HEK293 (cell line): Measurements from ENCODE around the gene TRIM24.

Source experiments
- CTCF ChIA-PET: fragments of 350-600 bp; formaldehyde crosslinking; extraction: SDS; loops from one replicate; lab custom pipeline; 2021; ENCODE audit warnings: antibody characterized with exemption; lab: Yijun Ruan, JAX
- POLR2A ChIA-PET: fragments of 300-600 bp; formaldehyde crosslinking; extraction: SDS; loops from one replicate; lab custom pipeline; 2020; ENCODE audit warnings: antibody characterized with exemption, inconsistent platforms; lab: Yijun Ruan, JAX
- H3K27ac ChIP-seq: fragments of 200-500 bp; sonication (Bioruptor generic); 2 replicates; pipeline ENCODE4 v1.5.1; 2014; ENCODE audit warnings: low read depth, low read length, control low read depth, inconsistent platforms; ENCODE audit errors: extremely low read depth
- H3K36me3 ChIP-seq, 2 experiments: fragments of 200-500 bp in 1 of 2; sonication (Bioruptor generic) in 1 of 2; 1 replicate in 1 of 2; 2 replicates in 1 of 2; pipeline ENCODE4 v1.5.1; 2014 to 2017; ENCODE audit warnings: inconsistent platforms in 2 of 2, low read length in 2 of 2; ENCODE audit not compliant: control insufficient read depth in 2 of 2, insufficient read depth in 1 of 2
- H3K4me1 ChIP-seq: fragments of 200-500 bp; sonication (Bioruptor generic); 2 replicates; pipeline ENCODE4 v1.5.1; 2014; ENCODE audit warnings: mild to moderate bottlenecking, low read length, inconsistent platforms; ENCODE audit not compliant: control insufficient read depth, insufficient read depth
- H3K4me3 ChIP-seq: 2 replicates; pipeline ENCODE4 v1.5.1; 2011; ENCODE audit warnings: low read depth, mild to moderate bottlenecking, control low read depth, low read length, moderate library complexity
- H3K9me3 ChIP-seq: fragments of 200-500 bp; sonication (Bioruptor generic); 2 replicates; pipeline ENCODE4 v1.5.1; 2014; ENCODE audit warnings: low read depth, low read length, inconsistent platforms; ENCODE audit not compliant: control insufficient read depth, insufficient read depth
- BCL11A ChIP-seq: fragments of 450-650 bp; formaldehyde crosslinking; IDR thresholded peaks from 2 replicates; pipeline ENCODE4 v1.5.1; 2016; ENCODE audit warnings: low read depth, missing biosample characterization, missing genetic modification characterization
- KLF7 ChIP-seq: fragments of 450-650 bp; formaldehyde crosslinking; IDR thresholded peaks from 2 replicates; pipeline ENCODE4 v1.5.1; 2016; ENCODE audit warnings: missing biosample characterization, missing genetic modification characterization, borderline replicate concordance
- KLF9 ChIP-seq: fragments of 450-650 bp; formaldehyde crosslinking; IDR thresholded peaks from 2 replicates; pipeline ENCODE4 v1.5.1; 2016; ENCODE audit warnings: missing biosample characterization, missing genetic modification characterization, low read depth
- MYNN ChIP-seq: fragments of 450-650 bp; formaldehyde crosslinking; IDR thresholded peaks from 2 replicates; pipeline ENCODE4 v1.5.1; 2016; ENCODE audit warnings: missing biosample characterization, missing genetic modification characterization, borderline replicate concordance
- SCRT1 ChIP-seq: fragments of 450-650 bp; formaldehyde crosslinking; IDR thresholded peaks from 2 replicates; pipeline ENCODE4 v1.5.1; 2016; ENCODE audit warnings: missing biosample characterization, missing genetic modification characterization, borderline replicate concordance
- SP2 ChIP-seq: fragments of 450-650 bp; formaldehyde crosslinking; IDR thresholded peaks from 2 replicates; pipeline ENCODE4 v1.5.1; 2016; ENCODE audit warnings: missing biosample characterization, missing genetic modification characterization
- ZEB2 ChIP-seq: fragments of 450-650 bp; formaldehyde crosslinking; IDR thresholded peaks from 2 replicates; pipeline ENCODE4 v1.5.1; 2016; ENCODE audit warnings: missing biosample characterization, missing genetic modification characterization
- ZIC2 ChIP-seq: fragments of 450-650 bp; formaldehyde crosslinking; IDR thresholded peaks from 2 replicates; pipeline ENCODE4 v1.5.1; 2016; ENCODE audit warnings: missing biosample characterization, missing genetic modification characterization
- ZNF155 ChIP-seq: fragments of 450-650 bp; formaldehyde crosslinking; IDR thresholded peaks from 2 replicates; pipeline ENCODE4 v1.5.1; 2016; ENCODE audit warnings: missing biosample characterization, missing genetic modification characterization
- ZNF221 ChIP-seq: fragments of 450-650 bp; formaldehyde crosslinking; IDR thresholded peaks from 2 replicates; pipeline ENCODE4 v1.5.1; 2017; ENCODE audit warnings: missing biosample characterization, missing genetic modification characterization, borderline replicate concordance
- ZNF426 ChIP-seq: fragments of 450-650 bp; formaldehyde crosslinking; IDR thresholded peaks from 2 replicates; pipeline ENCODE4 v1.5.1; 2017; ENCODE audit warnings: missing biosample characterization, missing genetic modification characterization, mild to moderate bottlenecking, inconsistent platforms, moderate library complexity
- ZNF521 ChIP-seq: fragments of 450-650 bp; formaldehyde crosslinking; IDR thresholded peaks from 2 replicates; pipeline ENCODE4 v1.5.1; 2017; ENCODE audit warnings: missing biosample characterization, mild to moderate bottlenecking, missing genetic modification characterization
- ZNF571 ChIP-seq: fragments of 450-650 bp; formaldehyde crosslinking; IDR thresholded peaks from 2 replicates; pipeline ENCODE4 v1.5.0; 2017; ENCODE audit warnings: missing biosample characterization, missing genetic modification characterization
- ZNF747 ChIP-seq: fragments of 450-650 bp; formaldehyde crosslinking; IDR thresholded peaks from 2 replicates; pipeline ENCODE4 v1.5.1; 2016; ENCODE audit warnings: missing biosample characterization, missing genetic modification characterization
- ZNF768 ChIP-seq: fragments of 450-650 bp; formaldehyde crosslinking; IDR thresholded peaks from 2 replicates; pipeline ENCODE4 v1.5.1; 2018; ENCODE audit warnings: missing biosample characterization, mild to moderate bottlenecking, missing genetic modification characterization
- TF ChIP-seq, protein P1 (sequence below): IDR thresholded peaks from 2 replicates; pipeline ENCODE4 v1.6.1; 2011; ENCODE audit warnings: mild to moderate bottlenecking, low read depth, low read length, borderline replicate concordance
- TF ChIP-seq, protein P2 (sequence below): fragments of 450-650 bp; formaldehyde crosslinking; IDR thresholded peaks from 2 replicates; pipeline ENCODE4; 2016; ENCODE audit warnings: missing biosample characterization, missing genetic modification characterization
- TF ChIP-seq, protein P3 (sequence below): fragments of 450-650 bp; formaldehyde crosslinking; IDR thresholded peaks from 2 replicates; pipeline ENCODE4 v1.5.1; 2016; ENCODE audit warnings: missing biosample characterization, missing genetic modification characterization
- TF ChIP-seq, protein P4 (sequence below): fragments of 450-650 bp; formaldehyde crosslinking; IDR thresholded peaks from 2 replicates; pipeline ENCODE4 v1.5.1; 2017; ENCODE audit warnings: missing biosample characterization, missing genetic modification characterization
- TF ChIP-seq, protein P5 (sequence below): fragments of 450-650 bp; formaldehyde crosslinking; IDR thresholded peaks from 2 replicates; pipeline ENCODE4 v1.5.1; 2016; ENCODE audit warnings: missing biosample characterization, missing genetic modification characterization
- TF ChIP-seq, protein P6 (sequence below): fragments of 450-650 bp; formaldehyde crosslinking; IDR thresholded peaks from 2 replicates; pipeline ENCODE4 v1.5.1; 2016; ENCODE audit warnings: missing biosample characterization, missing genetic modification characterization
- TF ChIP-seq, protein P7 (sequence below): fragments of 450-650 bp; formaldehyde crosslinking; IDR thresholded peaks from 2 replicates; pipeline ENCODE4 v1.5.0; 2017; ENCODE audit warnings: missing biosample characterization, missing genetic modification characterization, borderline replicate concordance
- TF ChIP-seq, protein P8 (sequence below): fragments of 450-650 bp; formaldehyde crosslinking; IDR thresholded peaks from 2 replicates; pipeline ENCODE4 v1.5.1; 2016; ENCODE audit warnings: missing biosample characterization, missing genetic modification characterization

The TRIM24 gene

DNA sequence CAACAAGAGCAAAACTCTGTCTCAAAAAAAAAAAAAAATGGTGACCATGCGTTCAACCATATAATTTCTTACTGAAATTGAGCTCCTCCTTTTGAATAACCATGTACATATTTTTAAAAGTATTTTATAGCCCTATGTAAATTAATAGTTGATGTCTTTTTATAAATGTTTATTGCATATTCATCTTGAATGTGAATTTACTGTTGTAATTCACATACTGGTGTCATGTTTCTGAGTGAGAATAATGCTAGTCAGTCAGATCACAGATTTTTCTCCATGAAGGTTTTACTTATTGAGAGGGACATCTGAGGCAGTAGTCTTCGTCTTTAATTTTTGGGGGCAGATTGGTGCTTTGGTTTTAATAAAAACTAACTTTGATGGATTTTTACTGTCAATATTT, 128.9 kb downstream of the TRIM24 start (continued):
- TF ChIP-seq, protein P1, sequence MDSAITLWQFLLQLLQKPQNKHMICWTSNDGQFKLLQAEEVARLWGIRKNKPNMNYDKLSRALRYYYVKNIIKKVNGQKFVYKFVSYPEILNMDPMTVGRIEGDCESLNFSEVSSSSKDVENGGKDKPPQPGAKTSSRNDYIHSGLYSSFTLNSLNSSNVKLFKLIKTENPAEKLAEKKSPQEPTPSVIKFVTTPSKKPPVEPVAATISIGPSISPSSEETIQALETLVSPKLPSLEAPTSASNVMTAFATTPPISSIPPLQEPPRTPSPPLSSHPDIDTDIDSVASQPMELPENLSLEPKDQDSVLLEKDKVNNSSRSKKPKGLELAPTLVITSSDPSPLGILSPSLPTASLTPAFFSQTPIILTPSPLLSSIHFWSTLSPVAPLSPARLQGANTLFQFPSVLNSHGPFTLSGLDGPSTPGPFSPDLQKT: no peak
- TF ChIP-seq, protein P2, sequence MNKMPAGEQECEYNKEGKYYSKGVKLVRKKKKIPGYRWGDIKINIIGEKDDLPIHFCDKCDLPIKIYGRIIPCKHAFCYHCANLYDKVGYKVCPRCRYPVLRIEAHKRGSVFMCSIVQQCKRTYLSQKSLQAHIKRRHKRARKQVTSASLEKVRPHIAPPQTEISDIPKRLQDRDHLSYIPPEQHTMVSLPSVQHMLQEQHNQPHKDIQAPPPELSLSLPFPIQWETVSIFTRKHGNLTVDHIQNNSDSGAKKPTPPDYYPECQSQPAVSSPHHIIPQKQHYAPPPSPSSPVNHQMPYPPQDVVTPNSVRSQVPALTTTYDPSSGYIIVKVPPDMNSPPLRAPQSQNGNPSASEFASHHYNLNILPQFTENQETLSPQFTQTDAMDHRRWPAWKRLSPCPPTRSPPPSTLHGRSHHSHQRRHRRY (tag by site-specific recombination): no peak
- TF ChIP-seq ZNF221 (tag by site-specific recombination) (no peak), SP2 (tag by site-specific recombination) (no peak), KLF7 (tag by site-specific recombination) (no peak), ZNF747 (tag by site-specific recombination) (no peak), ZIC2 (tag by site-specific recombination) (no peak)
- TF ChIP-seq, protein P3, sequence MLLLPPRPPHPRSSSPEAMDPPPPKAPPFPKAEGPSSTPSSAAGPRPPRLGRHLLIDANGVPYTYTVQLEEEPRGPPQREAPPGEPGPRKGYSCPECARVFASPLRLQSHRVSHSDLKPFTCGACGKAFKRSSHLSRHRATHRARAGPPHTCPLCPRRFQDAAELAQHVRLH (tag by site-specific recombination): no peak
- TF ChIP-seq, protein P4, sequence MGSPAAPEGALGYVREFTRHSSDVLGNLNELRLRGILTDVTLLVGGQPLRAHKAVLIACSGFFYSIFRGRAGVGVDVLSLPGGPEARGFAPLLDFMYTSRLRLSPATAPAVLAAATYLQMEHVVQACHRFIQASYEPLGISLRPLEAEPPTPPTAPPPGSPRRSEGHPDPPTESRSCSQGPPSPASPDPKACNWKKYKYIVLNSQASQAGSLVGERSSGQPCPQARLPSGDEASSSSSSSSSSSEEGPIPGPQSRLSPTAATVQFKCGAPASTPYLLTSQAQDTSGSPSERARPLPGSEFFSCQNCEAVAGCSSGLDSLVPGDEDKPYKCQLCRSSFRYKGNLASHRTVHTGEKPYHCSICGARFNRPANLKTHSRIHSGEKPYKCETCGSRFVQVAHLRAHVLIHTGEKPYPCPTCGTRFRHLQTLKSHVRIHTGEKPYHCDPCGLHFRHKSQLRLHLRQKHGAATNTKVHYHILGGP (tag by site-specific recombination): no peak

DNA sequence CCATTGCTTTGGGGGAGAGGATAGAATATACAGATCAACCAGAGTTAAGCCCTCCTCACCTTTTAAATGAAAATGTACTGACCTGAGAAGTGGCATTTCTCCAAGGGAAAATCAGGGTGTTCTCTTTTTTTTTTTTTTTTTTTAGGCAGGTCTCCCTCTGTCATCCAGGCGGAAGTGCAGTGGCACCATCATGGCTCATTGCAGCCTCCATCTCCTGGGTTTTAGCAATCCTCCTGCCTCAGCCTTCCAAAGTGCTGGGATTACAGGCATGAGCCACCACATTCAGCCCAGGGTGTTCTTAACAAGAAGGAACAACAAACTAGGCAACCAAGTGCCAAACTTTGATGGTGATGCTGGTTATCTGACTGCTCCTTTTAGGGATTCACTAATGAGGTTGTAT, 130.1 kb downstream of the TRIM24 start:
- CTCF ChIA-PET: interaction anchor here (0.7 kb wide), 1 partner anchor 71 kb away, joined by 3 read pairs; no protein-coding TSS in a partner anchor

DNA sequence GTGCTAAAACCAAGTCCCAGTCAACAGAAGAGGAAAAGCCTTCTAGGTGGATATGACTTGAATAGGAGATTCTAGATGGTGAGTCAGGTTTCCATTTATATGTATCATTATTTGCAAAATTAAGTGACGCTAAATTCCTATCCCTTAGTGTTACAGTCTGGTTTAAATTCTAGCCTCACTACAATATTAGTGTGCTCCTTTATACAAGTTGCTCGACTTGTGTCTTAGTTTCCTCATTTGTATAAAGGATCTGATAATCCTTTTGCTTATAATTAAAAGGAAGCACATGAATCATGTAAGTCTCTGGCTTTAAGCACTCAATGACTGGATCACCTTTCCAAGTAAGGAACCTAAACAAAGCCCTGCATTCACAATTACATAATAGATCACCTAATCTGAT, 135.4 kb downstream of the TRIM24 start:
- ChIA-PET CTCF (no interaction called here), POLR2A (no interaction called here)
- H3K27ac ChIP-seq: no peak overlapping the region
- TF ChIP-seq ZNF521 (tag by site-specific recombination) (no peak), ZEB2 (tag by site-specific recombination) (no peak), MYNN (tag by site-specific recombination) (no peak), BCL11A (tag by site-specific recombination) (no peak)
- TF ChIP-seq, protein P5, sequence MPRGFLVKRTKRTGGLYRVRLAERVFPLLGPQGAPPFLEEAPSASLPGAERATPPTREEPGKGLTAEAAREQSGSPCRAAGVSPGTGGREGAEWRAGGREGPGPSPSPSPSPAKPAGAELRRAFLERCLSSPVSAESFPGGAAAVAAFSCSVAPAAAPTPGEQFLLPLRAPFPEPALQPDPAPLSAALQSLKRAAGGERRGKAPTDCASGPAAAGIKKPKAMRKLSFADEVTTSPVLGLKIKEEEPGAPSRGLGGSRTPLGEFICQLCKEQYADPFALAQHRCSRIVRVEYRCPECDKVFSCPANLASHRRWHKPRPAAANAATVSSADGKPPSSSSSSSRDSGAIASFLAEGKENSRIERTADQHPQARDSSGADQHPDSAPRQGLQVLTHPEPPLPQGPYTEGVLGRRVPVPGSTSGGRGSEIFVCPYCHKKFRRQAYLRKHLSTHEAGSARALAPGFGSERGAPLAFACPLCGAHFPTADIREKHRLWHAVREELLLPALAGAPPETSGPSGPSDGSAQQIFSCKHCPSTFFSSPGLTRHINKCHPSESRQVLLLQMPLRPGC (tag by site-specific recombination): no peak
- TF ChIP-seq, protein P6, sequence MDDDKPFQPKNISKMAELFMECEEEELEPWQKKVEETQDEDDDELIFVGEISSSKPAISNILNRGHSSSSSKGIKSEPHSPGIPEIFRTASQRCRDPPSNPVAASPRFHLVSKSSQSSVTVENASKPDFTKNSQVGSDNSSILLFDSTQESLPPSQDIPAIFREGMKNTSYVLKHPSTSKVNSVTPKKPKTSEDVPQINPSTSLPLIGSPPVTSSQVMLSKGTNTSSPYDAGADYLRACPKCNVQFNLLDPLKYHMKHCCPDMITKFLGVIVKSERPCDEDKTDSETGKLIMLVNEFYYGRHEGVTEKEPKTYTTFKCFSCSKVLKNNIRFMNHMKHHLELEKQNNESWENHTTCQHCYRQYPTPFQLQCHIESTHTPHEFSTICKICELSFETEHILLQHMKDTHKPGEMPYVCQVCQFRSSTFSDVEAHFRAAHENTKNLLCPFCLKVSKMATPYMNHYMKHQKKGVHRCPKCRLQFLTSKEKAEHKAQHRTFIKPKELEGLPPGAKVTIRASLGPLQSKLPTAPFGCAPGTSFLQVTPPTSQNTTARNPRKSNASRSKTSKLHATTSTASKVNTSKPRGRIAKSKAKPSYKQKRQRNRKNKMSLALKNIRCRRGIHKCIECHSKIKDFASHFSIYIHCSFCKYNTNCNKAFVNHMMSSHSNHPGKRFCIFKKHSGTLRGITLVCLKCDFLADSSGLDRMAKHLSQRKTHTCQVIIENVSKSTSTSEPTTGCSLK (tag by site-specific recombination): no peak
- TF ChIP-seq, protein P7, sequence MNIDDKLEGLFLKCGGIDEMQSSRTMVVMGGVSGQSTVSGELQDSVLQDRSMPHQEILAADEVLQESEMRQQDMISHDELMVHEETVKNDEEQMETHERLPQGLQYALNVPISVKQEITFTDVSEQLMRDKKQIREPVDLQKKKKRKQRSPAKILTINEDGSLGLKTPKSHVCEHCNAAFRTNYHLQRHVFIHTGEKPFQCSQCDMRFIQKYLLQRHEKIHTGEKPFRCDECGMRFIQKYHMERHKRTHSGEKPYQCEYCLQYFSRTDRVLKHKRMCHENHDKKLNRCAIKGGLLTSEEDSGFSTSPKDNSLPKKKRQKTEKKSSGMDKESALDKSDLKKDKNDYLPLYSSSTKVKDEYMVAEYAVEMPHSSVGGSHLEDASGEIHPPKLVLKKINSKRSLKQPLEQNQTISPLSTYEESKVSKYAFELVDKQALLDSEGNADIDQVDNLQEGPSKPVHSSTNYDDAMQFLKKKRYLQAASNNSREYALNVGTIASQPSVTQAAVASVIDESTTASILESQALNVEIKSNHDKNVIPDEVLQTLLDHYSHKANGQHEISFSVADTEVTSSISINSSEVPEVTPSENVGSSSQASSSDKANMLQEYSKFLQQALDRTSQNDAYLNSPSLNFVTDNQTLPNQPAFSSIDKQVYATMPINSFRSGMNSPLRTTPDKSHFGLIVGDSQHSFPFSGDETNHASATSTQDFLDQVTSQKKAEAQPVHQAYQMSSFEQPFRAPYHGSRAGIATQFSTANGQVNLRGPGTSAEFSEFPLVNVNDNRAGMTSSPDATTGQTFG: no peak

More for the DNA sequence above, 130.1 kb downstream of the TRIM24 start:
- POLR2A ChIA-PET: no interaction called here
- no peak overlapping the region for H3K4me3 ChIP-seq
- no peaks in the 10 kb centered on the region for H3K9me3 ChIP-seq
- TF ChIP-seq ZNF426 (tag by site-specific recombination) (no peak), ZNF768 (tag by site-specific recombination) (no peak), SCRT1 (tag by site-specific recombination) (no peak), ZNF571 (tag by site-specific recombination) (no peak), ZNF155 (tag by site-specific recombination) (no peak), KLF9 (no peak)
- TF ChIP-seq, protein P8, sequence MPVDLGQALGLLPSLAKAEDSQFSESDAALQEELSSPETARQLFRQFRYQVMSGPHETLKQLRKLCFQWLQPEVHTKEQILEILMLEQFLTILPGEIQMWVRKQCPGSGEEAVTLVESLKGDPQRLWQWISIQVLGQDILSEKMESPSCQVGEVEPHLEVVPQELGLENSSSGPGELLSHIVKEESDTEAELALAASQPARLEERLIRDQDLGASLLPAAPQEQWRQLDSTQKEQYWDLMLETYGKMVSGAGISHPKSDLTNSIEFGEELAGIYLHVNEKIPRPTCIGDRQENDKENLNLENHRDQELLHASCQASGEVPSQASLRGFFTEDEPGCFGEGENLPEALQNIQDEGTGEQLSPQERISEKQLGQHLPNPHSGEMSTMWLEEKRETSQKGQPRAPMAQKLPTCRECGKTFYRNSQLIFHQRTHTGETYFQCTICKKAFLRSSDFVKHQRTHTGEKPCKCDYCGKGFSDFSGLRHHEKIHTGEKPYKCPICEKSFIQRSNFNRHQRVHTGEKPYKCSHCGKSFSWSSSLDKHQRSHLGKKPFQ: no peak
- H3K4me1 ChIP-seq: no peaks in the 10 kb centered on the region
- H3K27ac ChIP-seq: no peak overlapping the region
- H3K36me3 ChIP-seq: peaks cover under 1 to 27% of the 10 kb centered on the region in 2 experiments

More for the DNA sequence above, 135.4 kb downstream of the TRIM24 start:
- Histone ChIP-seq H3K9me3 (no peaks in the 10 kb centered on the region), H3K36me3 (no peaks in the 10 kb centered on the region), H3K4me1 (no peaks in the 10 kb centered on the region), H3K4me3 (no peak overlapping the region)
